ENCODE measurements around the gene ATP10A.
"Not testable (repeated sequence)": the region's sequence is repeated elsewhere in the genome, so short reads cannot be mapped to it uniquely, and the experiment has no call there.

ATP10A gene

GRCh38 chr15:25768271-25768670, 94.9 kb downstream of the ATP10A start:
- no peaks in the 10 kb centered on the region for H3K4me1 ChIP-seq (ENCODE audit: control insufficient read depth in 1 of 2, insufficient read depth in 2 of 2, low read length in 2 of 2)
- no peak overlapping the region for H3K9ac ChIP-seq (ENCODE audit: low read depth in 1 of 2, low read length in 2 of 2)
- no peaks in the 10 kb centered on the region for H3K27me3 ChIP-seq (ENCODE audit: control insufficient read depth in 1 of 2, insufficient read depth in 2 of 2, low read length in 2 of 2)
- no peak overlapping the region for H3K27ac ChIP-seq (ENCODE audit: low read depth, low read length)
- no peaks in the 10 kb centered on the region for H3K36me3 ChIP-seq (ENCODE audit: control insufficient read depth in 1 of 2, insufficient read depth in 2 of 2, low read length in 2 of 2)
- H3K9me3 ChIP-seq (ENCODE audit: control insufficient read depth in 1 of 2, low read length in 2 of 2): peaks cover 5 to 17% of the 10 kb centered on the region in 2 donors
- no peak overlapping the region for H3K4me3 ChIP-seq (ENCODE audit: low read depth in 1 of 2, low read length in 2 of 2)

- Histone ChIP-seq H3K9ac (ENCODE audit: low read depth in 1 of 2, low read length in 2 of 2) (no peak overlapping the region), H3K36me3 (ENCODE audit: control insufficient read depth in 1 of 2, insufficient read depth in 2 of 2, low read length in 2 of 2) (no peaks in the 10 kb centered on the region), H3K9me3 (ENCODE audit: control insufficient read depth in 1 of 2, low read length in 2 of 2) (peaks cover 5 to 17% of the 10 kb centered on the region in 2 donors), H3K27ac (ENCODE audit: low read depth, low read length) (no peak overlapping the region), H3K27me3 (ENCODE audit: control insufficient read depth in 1 of 2, insufficient read depth in 2 of 2, low read length in 2 of 2) (no peaks in the 10 kb centered on the region), H3K4me1 (ENCODE audit: control insufficient read depth in 1 of 2, insufficient read depth in 2 of 2, low read length in 2 of 2) (no peaks in the 10 kb centered on the region), H3K4me3 (ENCODE audit: low read depth in 1 of 2, low read length in 2 of 2) (no peak overlapping the region)
These were observed 95.6 kb downstream of the ATP10A start for GRCh38 chr15:25767356-25768151.

GRCh38 chr15:25766417-25766816, 96.7 kb downstream of the ATP10A start:
- no peaks in the 10 kb centered on the region for H3K36me3 ChIP-seq (ENCODE audit: control insufficient read depth in 1 of 2, insufficient read depth in 2 of 2, low read length in 2 of 2)
- no peaks in the 10 kb centered on the region for H3K4me1 ChIP-seq (ENCODE audit: control insufficient read depth in 1 of 2, insufficient read depth in 2 of 2, low read length in 2 of 2)
- H3K9me3 ChIP-seq (ENCODE audit: control insufficient read depth in 1 of 2, low read length in 2 of 2): peaks cover 6 to 19% of the 10 kb centered on the region in 2 donors
- H3K27me3 ChIP-seq (ENCODE audit: control insufficient read depth in 1 of 2, insufficient read depth in 2 of 2, low read length in 2 of 2): no peaks in the 10 kb centered on the region
- H3K4me3 ChIP-seq (ENCODE audit: low read depth in 1 of 2, low read length in 2 of 2): no peak overlapping the region
- H3K27ac ChIP-seq (ENCODE audit: low read depth, low read length): no peak overlapping the region
- H3K9ac ChIP-seq (ENCODE audit: low read depth in 1 of 2, low read length in 2 of 2): no peak overlapping the region

DNA sequence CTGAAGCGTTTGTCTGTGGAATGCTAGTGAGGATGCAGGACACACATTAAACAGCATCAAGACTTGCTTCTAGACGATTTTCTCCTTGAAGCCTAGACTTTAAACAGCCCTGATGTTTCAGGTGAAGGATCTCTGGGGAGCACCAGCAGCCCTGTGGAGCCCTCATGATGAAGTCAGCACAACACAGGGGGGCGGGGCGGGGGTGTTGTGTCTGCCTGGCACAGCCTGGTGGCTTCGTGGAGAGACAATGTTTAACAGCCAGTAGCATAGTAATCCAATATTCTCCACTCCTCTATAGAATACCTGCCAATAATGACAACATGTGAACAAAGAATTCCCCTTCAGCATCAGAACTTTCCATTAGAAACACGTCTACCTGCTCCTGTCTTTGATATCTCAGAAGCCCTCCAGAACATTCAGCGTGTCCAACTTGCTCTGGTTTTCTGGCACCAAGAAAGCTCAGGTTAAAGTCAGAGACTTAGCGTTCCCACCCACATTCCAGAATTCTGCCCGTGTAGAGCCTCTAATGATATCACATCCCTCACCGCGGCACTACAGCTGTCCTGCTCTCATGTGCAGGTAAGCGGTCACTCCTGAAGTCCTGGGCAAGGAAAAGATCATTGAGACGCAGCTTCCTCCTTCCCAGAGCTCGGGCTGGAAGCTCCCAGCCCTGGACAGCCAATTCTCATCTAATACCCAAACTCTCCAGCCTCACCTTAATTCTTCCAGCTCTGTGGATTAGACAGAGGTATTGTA, 98.0 kb downstream of the ATP10A start:
- H3K4me3 ChIP-seq (ENCODE audit: low read depth in 1 of 2, low read length in 2 of 2): no peak overlapping the region
- no peak overlapping the region for H3K27ac ChIP-seq (ENCODE audit: low read depth, low read length)
- H3K9ac ChIP-seq (ENCODE audit: low read depth in 1 of 2, low read length in 2 of 2): no peak overlapping the region
- peaks cover 9 to 13% of the 10 kb centered on the region in 2 donors for H3K9me3 ChIP-seq (ENCODE audit: control insufficient read depth in 1 of 2, low read length in 2 of 2)
- no peaks in the 10 kb centered on the region for H3K4me1 ChIP-seq (ENCODE audit: control insufficient read depth in 1 of 2, insufficient read depth in 2 of 2, low read length in 2 of 2)
- H3K27me3 ChIP-seq (ENCODE audit: control insufficient read depth in 1 of 2, insufficient read depth in 2 of 2, low read length in 2 of 2): no peaks in the 10 kb centered on the region
- no peaks in the 10 kb centered on the region for H3K36me3 ChIP-seq (ENCODE audit: control insufficient read depth in 1 of 2, insufficient read depth in 2 of 2, low read length in 2 of 2)

GRCh38 chr15:25763954-25764353, 99.2 kb downstream of the ATP10A start:
- Histone ChIP-seq H3K4me3 (ENCODE audit: low read depth in 1 of 2, low read length in 2 of 2) (no peak overlapping the region), H3K9ac (ENCODE audit: low read depth in 1 of 2, low read length in 2 of 2) (no peak overlapping the region), H3K4me1 (ENCODE audit: control insufficient read depth in 1 of 2, insufficient read depth in 2 of 2, low read length in 2 of 2) (no peaks in the 10 kb centered on the region), H3K27me3 (ENCODE audit: control insufficient read depth in 1 of 2, insufficient read depth in 2 of 2, low read length in 2 of 2) (no peaks in the 10 kb centered on the region), H3K27ac (ENCODE audit: low read depth, low read length) (no peak overlapping the region), H3K9me3 (ENCODE audit: control insufficient read depth in 1 of 2, low read length in 2 of 2) (peaks cover 9 to 15% of the 10 kb centered on the region in 2 donors), H3K36me3 (ENCODE audit: control insufficient read depth in 1 of 2, insufficient read depth in 2 of 2, low read length in 2 of 2) (no peaks in the 10 kb centered on the region)

DNA sequence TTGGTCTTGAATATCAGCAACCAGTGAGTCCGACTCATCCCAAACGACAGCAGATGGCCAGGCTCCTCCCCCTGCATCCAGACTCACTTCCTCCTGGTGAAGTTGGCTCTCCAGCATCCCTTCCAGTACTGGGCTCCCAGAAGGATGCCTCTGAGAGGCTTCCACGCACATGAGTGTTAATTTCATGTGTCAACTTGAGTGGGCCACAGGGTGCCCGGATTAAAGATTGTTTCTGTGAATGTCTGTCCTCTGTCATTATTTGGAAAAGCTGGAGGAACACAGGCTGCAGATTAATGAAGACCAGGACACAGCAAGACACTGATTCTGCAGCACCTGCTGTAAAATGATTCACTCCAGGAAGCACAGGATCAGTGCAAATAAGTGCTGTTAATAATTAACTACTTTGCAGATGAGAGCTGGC, 99.8 kb downstream of the ATP10A start:
- H3K27ac ChIP-seq (ENCODE audit: low read depth, low read length): no peak overlapping the region

GRCh38 chr15:25761971-25762662, 101.0 kb downstream of the ATP10A start:
- Histone ChIP-seq H3K27ac (ENCODE audit: low read depth, low read length) (no peak overlapping the region), H3K4me1 (ENCODE audit: control insufficient read depth in 1 of 2, insufficient read depth in 2 of 2, low read length in 2 of 2) (no peaks in the 10 kb centered on the region), H3K36me3 (ENCODE audit: control insufficient read depth in 1 of 2, insufficient read depth in 2 of 2, low read length in 2 of 2) (no peaks in the 10 kb centered on the region), H3K9me3 (ENCODE audit: control insufficient read depth in 1 of 2, low read length in 2 of 2) (peaks cover 9 to 15% of the 10 kb centered on the region in 2 donors), H3K4me3 (ENCODE audit: low read depth in 1 of 2, low read length in 2 of 2) (no peak overlapping the region), H3K9ac (ENCODE audit: low read depth in 1 of 2, low read length in 2 of 2) (no peak overlapping the region), H3K27me3 (ENCODE audit: control insufficient read depth in 1 of 2, insufficient read depth in 2 of 2, low read length in 2 of 2) (no peaks in the 10 kb centered on the region)

More for the DNA sequence above, 99.8 kb downstream of the ATP10A start:
- no peaks in the 10 kb centered on the region for H3K27me3 ChIP-seq (ENCODE audit: control insufficient read depth in 1 of 2, insufficient read depth in 2 of 2, low read length in 2 of 2)
- H3K4me3 ChIP-seq (ENCODE audit: low read depth in 1 of 2, low read length in 2 of 2): no peak overlapping the region
- H3K9me3 ChIP-seq (ENCODE audit: control insufficient read depth in 1 of 2, low read length in 2 of 2): peaks cover 9 to 15% of the 10 kb centered on the region in 2 donors
- no peaks in the 10 kb centered on the region for H3K4me1 ChIP-seq (ENCODE audit: control insufficient read depth in 1 of 2, insufficient read depth in 2 of 2, low read length in 2 of 2)
- no peak overlapping the region for H3K9ac ChIP-seq (ENCODE audit: low read depth in 1 of 2, low read length in 2 of 2)
- H3K36me3 ChIP-seq (ENCODE audit: control insufficient read depth in 1 of 2, insufficient read depth in 2 of 2, low read length in 2 of 2): no peaks in the 10 kb centered on the region

DNA sequence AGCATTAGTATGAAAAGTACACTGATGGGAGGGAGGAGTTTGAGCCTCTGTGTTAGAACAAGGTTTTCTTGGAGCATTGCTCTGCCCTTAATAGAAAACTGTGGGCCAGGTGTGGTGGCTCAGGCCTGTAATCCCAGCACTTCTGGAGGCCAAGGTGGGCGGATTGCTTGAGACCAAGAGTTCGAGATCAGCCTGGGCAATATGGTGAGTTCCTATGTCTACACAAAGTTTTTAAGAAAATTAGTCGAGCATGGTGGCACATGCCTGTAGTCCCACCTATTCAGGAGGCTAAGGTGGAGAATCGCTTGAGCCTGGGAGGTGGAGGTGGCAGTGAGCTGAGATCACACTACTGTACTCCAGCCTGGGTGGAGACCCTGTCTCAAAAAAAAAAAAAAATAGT, 103.7 kb downstream of the ATP10A start:
- no peaks in the 10 kb centered on the region for H3K27me3 ChIP-seq (ENCODE audit: control insufficient read depth in 1 of 2, insufficient read depth in 2 of 2, low read length in 2 of 2)
- H3K4me1 ChIP-seq (ENCODE audit: control insufficient read depth in 1 of 2, insufficient read depth in 2 of 2, low read length in 2 of 2): no peaks in the 10 kb centered on the region
- no peaks in the 10 kb centered on the region for H3K36me3 ChIP-seq (ENCODE audit: control insufficient read depth in 1 of 2, insufficient read depth in 2 of 2, low read length in 2 of 2)
- peaks cover 6 to 11% of the 10 kb centered on the region in 2 donors for H3K9me3 ChIP-seq (ENCODE audit: control insufficient read depth in 1 of 2, low read length in 2 of 2)
- H3K27ac ChIP-seq (ENCODE audit: low read depth, low read length): no peak overlapping the region
- H3K4me3 ChIP-seq (ENCODE audit: low read depth in 1 of 2, low read length in 2 of 2): no peak overlapping the region
- H3K9ac ChIP-seq (ENCODE audit: low read depth in 1 of 2, low read length in 2 of 2): no peak overlapping the region

GRCh38 chr15:25758612-25759011, 104.5 kb downstream of the ATP10A start:
- H3K4me3 ChIP-seq (ENCODE audit: low read depth in 1 of 2, low read length in 2 of 2); H3K4me1 ChIP-seq (ENCODE audit: control insufficient read depth in 1 of 2, insufficient read depth in 2 of 2, low read length in 2 of 2); H3K9ac ChIP-seq (ENCODE audit: low read depth in 1 of 2, low read length in 2 of 2); H3K36me3 ChIP-seq (ENCODE audit: control insufficient read depth in 1 of 2, insufficient read depth in 2 of 2, low read length in 2 of 2); H3K27me3 ChIP-seq (ENCODE audit: control insufficient read depth in 1 of 2, insufficient read depth in 2 of 2, low read length in 2 of 2); H3K27ac ChIP-seq (ENCODE audit: low read depth, low read length): not testable (repeated sequence)
- H3K9me3 ChIP-seq (ENCODE audit: control insufficient read depth in 1 of 2, low read length in 2 of 2): peaks cover 8 to 11% of the 10 kb centered on the region in 2 donors

Data from duodenal mucosa (tissue), 2 donors.